WERI-Rb-1 (cell line): ENCODE data around the gene MAP4K4.

ENCODE experiments used
- DNase-seq: peaks from one replicate; pipeline ENCODE4 v3.0.0-alpha.2; 2020
- H3K27ac ChIP-seq: fragments of 250-450 bp; sonication (Bioruptor Pico); 2 replicates; pipeline ENCODE4 v1.5.1; 2020; ENCODE audit warnings: mild to moderate bottlenecking, moderate library complexity
- H3K27me3 ChIP-seq: fragments of 250-450 bp; sonication (Bioruptor Pico); 2 replicates; pipeline ENCODE4 v1.5.1; 2021; ENCODE audit warnings: mild to moderate bottlenecking, low read depth, moderate library complexity; ENCODE audit not compliant: insufficient read depth, severe bottlenecking
- H3K36me3 ChIP-seq: fragments of 250-450 bp; sonication (Bioruptor Pico); 2 replicates; pipeline ENCODE4 v1.5.1; 2020; ENCODE audit warnings: mild to moderate bottlenecking, moderate library complexity
- H3K4me3 ChIP-seq: 2 replicates; pipeline ENCODE4 v1.5.1; 2011; ENCODE audit warnings: low read depth, mild to moderate bottlenecking, control low read depth, low read length
- H3K9me3 ChIP-seq: fragments of 250-450 bp; sonication (Bioruptor Pico); 2 replicates; pipeline ENCODE4 v1.5.1; 2021; ENCODE audit warnings: mild to moderate bottlenecking, moderate library complexity; ENCODE audit not compliant: severe bottlenecking
- CTCF ChIP-seq: IDR thresholded peaks from 2 replicates; pipeline ENCODE4 v1.5.1; 2011; ENCODE audit warnings: low read depth, mild to moderate bottlenecking, control low read depth, inconsistent platforms, low read length

MAP4K4 gene

GRCh38 chr2:101665312-101665711 is 32.2 kb upstream of the MAP4K4 start:
- TF ChIP-seq CTCF = no peak
- no peak overlapping the region for H3K27ac ChIP-seq
- H3K9me3 ChIP-seq = no peaks in the 10 kb centered on the region
- H3K4me3 ChIP-seq = no peak overlapping the region
- H3K36me3 ChIP-seq = no peaks in the 10 kb centered on the region
- no peaks in the 10 kb centered on the region for H3K27me3 ChIP-seq
- DNase-seq = no peak

GRCh38 chr2:101667823-101668222 is 29.7 kb upstream of the MAP4K4 start:
- H3K4me3 ChIP-seq = no peak overlapping the region
- H3K9me3 ChIP-seq = peaks cover 7% of the 10 kb centered on the region
- no peak overlapping the region for H3K27ac ChIP-seq
- no peaks in the 10 kb centered on the region for H3K27me3 ChIP-seq
- DNase-seq = no peak
- no peak for TF ChIP-seq CTCF
- H3K36me3 ChIP-seq = no peaks in the 10 kb centered on the region

- DNase-seq = no peak
Observed at GRCh38 chr2:101672047-101672446, 25.5 kb upstream of the MAP4K4 start.

GRCh38 chr2:101673920-101674319 is 23.6 kb upstream of the MAP4K4 start:
- no peak for TF ChIP-seq CTCF
- H3K27ac ChIP-seq = no peak overlapping the region

More at GRCh38 chr2:101672047-101672446, 25.5 kb upstream of the MAP4K4 start:
- Histone ChIP-seq H3K27me3 (no peaks in the 10 kb centered on the region), H3K9me3 (peaks cover 8% of the 10 kb centered on the region), H3K36me3 (no peaks in the 10 kb centered on the region), H3K4me3 (no peak overlapping the region), H3K27ac (no peak overlapping the region)
- no peak for TF ChIP-seq CTCF

GRCh38 chr2:101675512-101675911 is 22.0 kb upstream of the MAP4K4 start:
- no peak for DNase-seq
- no peak for TF ChIP-seq CTCF
- no peak overlapping the region for H3K4me3 ChIP-seq
- no peaks in the 10 kb centered on the region for H3K36me3 ChIP-seq
- H3K27me3 ChIP-seq = no peaks in the 10 kb centered on the region
- peaks cover 8% of the 10 kb centered on the region for H3K9me3 ChIP-seq
- H3K27ac ChIP-seq = no peak overlapping the region

More at GRCh38 chr2:101673920-101674319, 23.6 kb upstream of the MAP4K4 start:
- H3K4me3 ChIP-seq = no peak overlapping the region
- no peak for DNase-seq
- no peaks in the 10 kb centered on the region for H3K27me3 ChIP-seq
- no peaks in the 10 kb centered on the region for H3K36me3 ChIP-seq
- H3K9me3 ChIP-seq = peaks cover 8% of the 10 kb centered on the region

- no peak for TF ChIP-seq CTCF
- Histone ChIP-seq H3K27ac (no peak overlapping the region), H3K36me3 (no peaks in the 10 kb centered on the region), H3K9me3 (peaks cover 8% of the 10 kb centered on the region), H3K4me3 (no peak overlapping the region), H3K27me3 (no peaks in the 10 kb centered on the region)
- DNase-seq = no peak
Observed at GRCh38 chr2:101676674-101677073, 20.8 kb upstream of the MAP4K4 start.
